PFSK-1 (cell line): ENCODE results near the gene IRF2BPL.

Experiments used
- FOXP2 ChIP-seq: optimal IDR thresholded peaks from 2 replicates; pipeline ENCODE3; 2011; ENCODE audit warnings: borderline replicate concordance, control low read depth, inconsistent platforms; ENCODE audit not compliant: insufficient read depth; ENCODE audit errors: extremely low read length, extremely low read depth
- POLR2AphosphoS5 ChIP-seq: IDR thresholded peaks from 2 replicates; pipeline ENCODE4 v1.6.1; 2012; ENCODE audit warnings: low read depth, mild to moderate bottlenecking, control low read depth, low read length, moderate library complexity
- REST ChIP-seq, 2 experiments: IDR thresholded peaks; 2 replicates each; pipeline versions ENCODE4 v1.6.1 to v1.8.0; 2011 to 2012; ENCODE audit warnings: low read depth in 2 of 2, low read length in 2 of 2, control low read depth in 1 of 2, inconsistent platforms in 1 of 2, mild to moderate bottlenecking in 1 of 2, moderate library complexity in 1 of 2; ENCODE audit not compliant: insufficient read depth in 1 of 2
- SIN3A ChIP-seq: IDR thresholded peaks from 2 replicates; pipeline ENCODE4 v1.6.1; 2012; ENCODE audit warnings: mild to moderate bottlenecking, low read length, moderate library complexity, borderline replicate concordance; ENCODE audit not compliant: insufficient read depth
- TAF1 ChIP-seq: IDR thresholded peaks from 2 replicates; pipeline ENCODE4 v1.6.1; 2012; ENCODE audit warnings: low read length, control low read depth, borderline replicate concordance; ENCODE audit not compliant: insufficient read depth

IRF2BPL gene

GRCh38 chr14:77026166-77026929 is 2.2 kb downstream of the IRF2BPL start:
- no peak for TF ChIP-seq FOXP2
- TF ChIP-seq SIN3A = no peak
- TF ChIP-seq REST (IDR thresholded peaks at IDR 0.05; ENCODE audit: insufficient read depth in 1 of 2, low read depth in 2 of 2, low read length in 2 of 2) = no peak
- no peak for TF ChIP-seq POLR2AphosphoS5
- TF ChIP-seq TAF1 = no peak

GRCh38 chr14:77025744-77026165 is 2.8 kb downstream of the IRF2BPL start:
- TF ChIP-seq FOXP2 = no peak
- TF ChIP-seq REST (IDR thresholded peaks at IDR 0.05; ENCODE audit: insufficient read depth in 1 of 2, low read depth in 2 of 2, low read length in 2 of 2) = no peak
- no peak for TF ChIP-seq TAF1
- no peak for TF ChIP-seq SIN3A
- no peak for TF ChIP-seq POLR2AphosphoS5

- TF ChIP-seq FOXP2 (no peak), TAF1 (no peak), REST (IDR thresholded peaks at IDR 0.05; ENCODE audit: insufficient read depth in 1 of 2, low read depth in 2 of 2, low read length in 2 of 2) (no peak), POLR2AphosphoS5 (no peak), SIN3A (no peak; the same call in 1 of the 2 replicates)
Observed at GRCh38 chr14:77024171-77024691, 4.3 kb downstream of the IRF2BPL start.

GRCh38 chr14:77023001-77023996 is 5.2 kb downstream of the IRF2BPL start:
- TF ChIP-seq SIN3A (peak; percentile 20; the same call in 1 of the 2 replicates), TAF1 (no peak), FOXP2 (no peak), POLR2AphosphoS5 (peak; percentile 29)

- TF ChIP-seq POLR2AphosphoS5 = 0 out of 2 replicates have a peak, but pooled peaks have one; percentile 0
- TF ChIP-seq FOXP2 = no peak
Observed at GRCh38 chr14:77022236-77022852, 6.2 kb downstream of the IRF2BPL start.
